ENCODE results near the gene GNAI1.

- TF ChIP-seq CTCF (conservative IDR thresholded peaks at IDR 0.05; ENCODE audit: low read depth, low read length) (no peak), EZH2 (IDR thresholded peaks at IDR 0.05; ENCODE audit: borderline replicate concordance, low read depth, low read length, poor library complexity, severe bottlenecking) (no peak)
Measured at GRCh38 chr7:80232979-80233724, 98.5 kb downstream of the GNAI1 start.

Measured in A673 (cell line).